ENCODE results near the gene CDK14.

CDK14 gene

GRCh38 chr7:90574820-90575187 is 21.3 kb upstream of the CDK14 start:
- no peak for DNase-seq

DNA sequence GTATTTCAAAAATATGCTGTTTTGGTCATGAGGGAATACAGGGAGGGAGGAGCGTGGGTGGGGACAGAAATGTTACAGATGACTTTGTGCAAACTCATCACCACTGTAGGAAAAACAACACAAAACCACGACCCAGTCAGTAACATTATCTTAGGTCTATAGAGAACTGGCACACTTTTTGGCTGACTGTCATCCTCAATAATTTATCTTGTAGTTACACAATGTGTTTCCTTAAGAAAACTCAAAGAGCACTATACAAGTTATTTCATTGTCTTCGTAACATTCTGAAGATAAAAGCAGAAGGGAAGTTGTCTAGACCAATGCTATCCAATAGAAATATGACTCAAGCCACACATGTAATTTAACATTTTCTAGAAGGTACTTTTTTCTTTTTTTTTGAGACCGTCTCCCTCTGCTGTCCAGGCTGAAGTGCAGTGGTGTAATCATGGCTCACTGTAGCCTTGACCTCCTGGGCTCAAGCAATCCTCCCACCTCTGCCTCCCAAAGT is 16.9 kb upstream of the CDK14 start:
- H3K9me3 ChIP-seq (ENCODE audit: control insufficient read depth, low read length): no peaks in the 10 kb centered on the region
- H3K4me3 ChIP-seq (ENCODE audit: insufficient read depth, low read depth, low read length, poor library complexity, severe bottlenecking): no peak overlapping the region
- no peak for DNase-seq
- H3K36me3 ChIP-seq (ENCODE audit: control insufficient read depth, insufficient read depth, low read length): no peaks in the 10 kb centered on the region
- no peak overlapping the region for H3K27ac ChIP-seq (ENCODE audit: insufficient read depth, low read length, poor library complexity, severe bottlenecking)
- no peaks in the 10 kb centered on the region for H3K4me1 ChIP-seq (ENCODE audit: control insufficient read depth, insufficient read depth, low read length, poor library complexity, severe bottlenecking)
- no peaks in the 10 kb centered on the region for H3K27me3 ChIP-seq (replicated peaks; ENCODE audit: control insufficient read depth, insufficient read depth, low read length, poor library complexity, severe bottlenecking)

More at GRCh38 chr7:90574820-90575187, 21.3 kb upstream of the CDK14 start:
- Histone ChIP-seq H3K4me1 (ENCODE audit: control insufficient read depth, insufficient read depth, low read length, poor library complexity, severe bottlenecking) (no peaks in the 10 kb centered on the region), H3K4me3 (ENCODE audit: insufficient read depth, low read depth, low read length, poor library complexity, severe bottlenecking) (no peak overlapping the region), H3K36me3 (ENCODE audit: control insufficient read depth, insufficient read depth, low read length) (no peaks in the 10 kb centered on the region), H3K27me3 (replicated peaks; ENCODE audit: control insufficient read depth, insufficient read depth, low read length, poor library complexity, severe bottlenecking) (no peaks in the 10 kb centered on the region), H3K9me3 (ENCODE audit: control insufficient read depth, low read length) (no peaks in the 10 kb centered on the region), H3K27ac (ENCODE audit: insufficient read depth, low read length, poor library complexity, severe bottlenecking) (no peak overlapping the region)

DNA sequence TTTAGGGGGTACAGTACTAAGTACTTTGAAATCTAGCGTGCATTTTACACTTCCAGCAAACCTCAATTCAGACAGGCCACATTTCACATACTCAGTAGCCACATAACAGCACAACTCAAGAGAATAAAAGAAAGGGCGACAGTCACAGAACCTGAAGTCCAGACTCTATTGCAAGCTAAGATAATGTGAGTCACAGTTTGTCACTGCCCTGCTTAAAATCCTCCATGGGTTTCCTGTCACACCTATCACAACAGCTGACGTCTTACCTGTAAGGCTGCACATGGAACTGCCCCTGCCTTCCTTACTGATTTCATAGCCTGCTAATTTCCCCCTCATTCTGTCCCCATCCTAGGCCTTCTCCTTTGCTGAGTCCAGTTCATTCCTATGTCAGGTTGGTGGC is 16.1 kb upstream of the CDK14 start:
- Histone ChIP-seq H3K27ac (ENCODE audit: insufficient read depth, low read length, poor library complexity, severe bottlenecking) (no peak overlapping the region), H3K4me1 (ENCODE audit: control insufficient read depth, insufficient read depth, low read length, poor library complexity, severe bottlenecking) (no peaks in the 10 kb centered on the region), H3K4me3 (ENCODE audit: insufficient read depth, low read depth, low read length, poor library complexity, severe bottlenecking) (no peak overlapping the region), H3K36me3 (ENCODE audit: control insufficient read depth, insufficient read depth, low read length) (no peaks in the 10 kb centered on the region), H3K9me3 (ENCODE audit: control insufficient read depth, low read length) (no peaks in the 10 kb centered on the region), H3K27me3 (replicated peaks; ENCODE audit: control insufficient read depth, insufficient read depth, low read length, poor library complexity, severe bottlenecking) (no peaks in the 10 kb centered on the region)
- DNase-seq: no peak

DNA sequence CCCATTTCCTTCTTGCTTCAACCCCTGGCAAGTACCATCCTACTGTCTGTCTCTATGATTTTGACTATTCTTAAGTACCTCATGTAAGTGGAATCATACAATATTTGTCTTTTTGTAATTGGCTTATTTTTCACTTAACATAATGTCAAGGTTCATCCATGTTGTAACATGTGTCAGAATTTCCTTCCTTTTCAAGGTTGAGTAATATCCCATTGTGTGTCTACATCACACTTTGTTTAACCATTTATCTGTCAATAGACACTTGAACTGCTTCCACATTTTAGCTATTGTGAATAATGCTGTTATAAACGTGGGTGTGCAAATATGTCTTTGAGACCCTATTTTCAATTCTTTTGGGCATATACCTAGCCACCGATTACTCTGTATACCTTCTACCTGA is 14.0 kb upstream of the CDK14 start:
- Histone ChIP-seq H3K27me3 (replicated peaks; ENCODE audit: control insufficient read depth, insufficient read depth, low read length, poor library complexity, severe bottlenecking) (no peaks in the 10 kb centered on the region), H3K4me3 (ENCODE audit: insufficient read depth, low read depth, low read length, poor library complexity, severe bottlenecking) (no peak overlapping the region), H3K36me3 (ENCODE audit: control insufficient read depth, insufficient read depth, low read length) (no peaks in the 10 kb centered on the region), H3K27ac (ENCODE audit: insufficient read depth, low read length, poor library complexity, severe bottlenecking) (no peak overlapping the region), H3K9me3 (ENCODE audit: control insufficient read depth, low read length) (no peaks in the 10 kb centered on the region), H3K4me1 (ENCODE audit: control insufficient read depth, insufficient read depth, low read length, poor library complexity, severe bottlenecking) (no peaks in the 10 kb centered on the region)
- DNase-seq: no peak

GRCh38 chr7:90584378-90584777 is 11.7 kb upstream of the CDK14 start:
- Histone ChIP-seq H3K4me1 (ENCODE audit: control insufficient read depth, insufficient read depth, low read length, poor library complexity, severe bottlenecking) (no peaks in the 10 kb centered on the region), H3K4me3 (ENCODE audit: insufficient read depth, low read depth, low read length, poor library complexity, severe bottlenecking) (no peak overlapping the region), H3K9me3 (ENCODE audit: control insufficient read depth, low read length) (no peaks in the 10 kb centered on the region), H3K27ac (ENCODE audit: insufficient read depth, low read length, poor library complexity, severe bottlenecking) (no peak overlapping the region), H3K36me3 (ENCODE audit: control insufficient read depth, insufficient read depth, low read length) (no peaks in the 10 kb centered on the region), H3K27me3 (replicated peaks; ENCODE audit: control insufficient read depth, insufficient read depth, low read length, poor library complexity, severe bottlenecking) (no peaks in the 10 kb centered on the region)
- no peak for DNase-seq

- no peak overlapping the region for H3K4me3 ChIP-seq (ENCODE audit: insufficient read depth, low read depth, low read length, poor library complexity, severe bottlenecking)
- H3K27ac ChIP-seq (ENCODE audit: insufficient read depth, low read length, poor library complexity, severe bottlenecking): no peak overlapping the region
- no peak for DNase-seq
- no peaks in the 10 kb centered on the region for H3K36me3 ChIP-seq (ENCODE audit: control insufficient read depth, insufficient read depth, low read length)
- no peaks in the 10 kb centered on the region for H3K9me3 ChIP-seq (ENCODE audit: control insufficient read depth, low read length)
- H3K27me3 ChIP-seq (replicated peaks; ENCODE audit: control insufficient read depth, insufficient read depth, low read length, poor library complexity, severe bottlenecking): no peaks in the 10 kb centered on the region
- H3K4me1 ChIP-seq (ENCODE audit: control insufficient read depth, insufficient read depth, low read length, poor library complexity, severe bottlenecking): no peaks in the 10 kb centered on the region
These were observed 10.0 kb upstream of the CDK14 start for GRCh38 chr7:90586091-90586490.

GRCh38 chr7:90587766-90588165 is 8.4 kb upstream of the CDK14 start:
- DNase-seq: no peak
- Histone ChIP-seq H3K4me3 (ENCODE audit: insufficient read depth, low read depth, low read length, poor library complexity, severe bottlenecking) (no peak overlapping the region), H3K27ac (ENCODE audit: insufficient read depth, low read length, poor library complexity, severe bottlenecking) (no peak overlapping the region), H3K4me1 (ENCODE audit: control insufficient read depth, insufficient read depth, low read length, poor library complexity, severe bottlenecking) (no peaks in the 10 kb centered on the region), H3K36me3 (ENCODE audit: control insufficient read depth, insufficient read depth, low read length) (no peaks in the 10 kb centered on the region), H3K9me3 (ENCODE audit: control insufficient read depth, low read length) (no peaks in the 10 kb centered on the region), H3K27me3 (replicated peaks; ENCODE audit: control insufficient read depth, insufficient read depth, low read length, poor library complexity, severe bottlenecking) (no peaks in the 10 kb centered on the region)

- no peak for DNase-seq
- no peaks in the 10 kb centered on the region for H3K9me3 ChIP-seq (ENCODE audit: control insufficient read depth, low read length)
- no peak overlapping the region for H3K27ac ChIP-seq (ENCODE audit: insufficient read depth, low read length, poor library complexity, severe bottlenecking)
- no peak overlapping the region for H3K4me3 ChIP-seq (ENCODE audit: insufficient read depth, low read depth, low read length, poor library complexity, severe bottlenecking)
- no peaks in the 10 kb centered on the region for H3K36me3 ChIP-seq (ENCODE audit: control insufficient read depth, insufficient read depth, low read length)
- peaks cover 2% of the 10 kb centered on the region for H3K4me1 ChIP-seq (ENCODE audit: control insufficient read depth, insufficient read depth, low read length, poor library complexity, severe bottlenecking)
- peaks cover 6% of the 10 kb centered on the region for H3K27me3 ChIP-seq (replicated peaks; ENCODE audit: control insufficient read depth, insufficient read depth, low read length, poor library complexity, severe bottlenecking)
These were observed 4.1 kb upstream of the CDK14 start for GRCh38 chr7:90592033-90592432.

GRCh38 chr7:90593205-90593604 is 2.9 kb upstream of the CDK14 start:
- H3K36me3 ChIP-seq (ENCODE audit: control insufficient read depth, insufficient read depth, low read length): no peaks in the 10 kb centered on the region
- no peak overlapping the region for H3K4me3 ChIP-seq (ENCODE audit: insufficient read depth, low read depth, low read length, poor library complexity, severe bottlenecking)
- H3K4me1 ChIP-seq (ENCODE audit: control insufficient read depth, insufficient read depth, low read length, poor library complexity, severe bottlenecking): peaks cover 2% of the 10 kb centered on the region
- no peaks in the 10 kb centered on the region for H3K9me3 ChIP-seq (ENCODE audit: control insufficient read depth, low read length)
- no peak for DNase-seq
- H3K27me3 ChIP-seq (replicated peaks; ENCODE audit: control insufficient read depth, insufficient read depth, low read length, poor library complexity, severe bottlenecking): peaks cover 10% of the 10 kb centered on the region
- H3K27ac ChIP-seq (ENCODE audit: insufficient read depth, low read length, poor library complexity, severe bottlenecking): no peak overlapping the region

DNA sequence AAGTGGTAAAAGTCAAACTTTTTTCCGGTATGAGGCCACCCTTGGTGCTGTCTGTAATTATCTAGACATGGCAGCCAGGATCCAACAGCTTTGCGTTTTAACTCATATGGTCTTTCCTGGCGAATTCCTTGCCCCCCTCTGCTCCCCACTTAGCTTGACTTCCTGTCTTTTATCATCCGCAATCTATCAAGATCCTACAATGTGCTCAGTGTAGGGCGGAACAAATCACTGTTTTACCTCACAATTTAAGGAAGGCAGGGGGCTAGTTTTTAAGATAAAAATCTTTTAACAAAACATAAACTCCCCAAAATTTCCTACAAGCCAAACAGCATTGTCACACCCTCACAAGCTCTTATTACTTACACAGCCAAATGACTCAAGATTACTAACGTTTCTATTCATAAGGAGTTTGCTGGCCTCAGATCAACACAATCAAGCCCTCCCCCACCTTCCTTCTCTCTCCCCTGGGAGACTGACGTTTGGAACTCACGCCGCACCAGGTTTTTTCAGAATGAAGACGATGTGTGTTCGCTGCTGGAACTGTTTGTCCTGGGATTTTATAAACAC is 1.3 kb upstream of the CDK14 start:
- Histone ChIP-seq H3K4me1 (ENCODE audit: control insufficient read depth, insufficient read depth, low read length, poor library complexity, severe bottlenecking) (peaks cover 2% of the 10 kb centered on the region), H3K9me3 (ENCODE audit: control insufficient read depth, low read length) (no peaks in the 10 kb centered on the region), H3K27ac (ENCODE audit: insufficient read depth, low read length, poor library complexity, severe bottlenecking) (no peak overlapping the region), H3K36me3 (ENCODE audit: control insufficient read depth, insufficient read depth, low read length) (no peaks in the 10 kb centered on the region), H3K27me3 (replicated peaks; ENCODE audit: control insufficient read depth, insufficient read depth, low read length, poor library complexity, severe bottlenecking) (peaks cover 10% of the 10 kb centered on the region), H3K4me3 (ENCODE audit: insufficient read depth, low read depth, low read length, poor library complexity, severe bottlenecking) (no peak overlapping the region)
- DNase-seq: no peak
